Stimulated activated CD8-positive, alpha-beta memory T cell treated with anti-CD3 and anti-CD28 coated beads, Interleukin-4, amount 100 ng/mL, for 24 hours (primary cell): Measurements from ENCODE around the gene MAN1A1.
"Not testable (repeated sequence)": the region's sequence is repeated elsewhere in the genome, so short reads cannot be mapped to it uniquely, and the experiment has no call there.

Experiments
- DNase-seq: peaks from one replicate; pipeline ENCODE4 v3.0.0-alpha.2; 2020; ENCODE audit warnings: low read depth

The MAN1A1 gene

DNA sequence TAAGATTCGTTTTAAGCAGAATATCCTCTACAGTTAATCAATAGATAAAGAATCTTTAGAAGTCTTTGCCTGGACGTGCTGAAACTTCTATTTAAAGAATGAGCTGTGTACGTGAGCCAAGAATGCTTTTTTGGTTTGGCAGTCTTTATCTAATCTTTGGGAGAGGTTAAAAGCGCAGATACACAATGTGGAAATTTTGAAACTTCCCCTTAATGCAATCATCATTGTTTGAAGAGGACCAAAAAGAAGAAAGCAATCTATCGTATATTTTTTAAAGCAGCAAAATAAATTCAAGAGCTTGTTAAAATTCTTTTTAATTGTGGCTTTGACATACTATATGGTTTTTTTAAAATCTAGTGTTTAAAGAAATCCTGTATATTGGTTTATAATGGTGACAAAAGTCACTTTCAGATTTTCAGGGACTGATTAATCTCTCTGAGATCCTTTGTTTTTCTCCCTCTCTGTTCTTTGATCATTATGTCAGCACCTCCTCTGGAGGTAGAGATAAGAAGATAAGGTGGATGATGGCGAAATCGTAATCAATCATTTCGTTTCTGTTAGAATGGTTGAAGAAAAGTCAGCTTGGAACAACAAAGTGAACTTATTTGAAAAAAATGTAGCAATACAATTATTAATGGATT is 179.0 kb downstream of the MAN1A1 start:
- no peak for DNase-seq

DNA sequence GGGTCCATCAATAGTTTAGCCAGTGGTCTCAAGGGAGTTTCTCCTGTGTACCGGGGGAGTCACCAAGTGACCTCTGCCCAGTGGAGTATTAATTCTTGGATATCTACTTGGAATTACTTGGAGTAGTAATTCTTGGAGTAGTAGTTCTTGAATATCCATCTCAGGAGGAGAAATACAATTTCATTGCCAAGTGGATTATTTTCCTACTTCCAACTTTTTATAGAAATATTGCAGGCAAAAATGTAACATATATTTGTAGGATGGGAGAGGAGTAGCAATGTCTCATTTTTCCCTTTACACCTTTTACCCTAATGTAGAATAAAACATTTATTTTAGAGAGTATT is 179.5 kb downstream of the MAN1A1 start:
- no peak for DNase-seq

- DNase-seq = not testable (repeated sequence)
Measured at GRCh38 chr6:119169355-119169754, 180.2 kb downstream of the MAN1A1 start.

DNA sequence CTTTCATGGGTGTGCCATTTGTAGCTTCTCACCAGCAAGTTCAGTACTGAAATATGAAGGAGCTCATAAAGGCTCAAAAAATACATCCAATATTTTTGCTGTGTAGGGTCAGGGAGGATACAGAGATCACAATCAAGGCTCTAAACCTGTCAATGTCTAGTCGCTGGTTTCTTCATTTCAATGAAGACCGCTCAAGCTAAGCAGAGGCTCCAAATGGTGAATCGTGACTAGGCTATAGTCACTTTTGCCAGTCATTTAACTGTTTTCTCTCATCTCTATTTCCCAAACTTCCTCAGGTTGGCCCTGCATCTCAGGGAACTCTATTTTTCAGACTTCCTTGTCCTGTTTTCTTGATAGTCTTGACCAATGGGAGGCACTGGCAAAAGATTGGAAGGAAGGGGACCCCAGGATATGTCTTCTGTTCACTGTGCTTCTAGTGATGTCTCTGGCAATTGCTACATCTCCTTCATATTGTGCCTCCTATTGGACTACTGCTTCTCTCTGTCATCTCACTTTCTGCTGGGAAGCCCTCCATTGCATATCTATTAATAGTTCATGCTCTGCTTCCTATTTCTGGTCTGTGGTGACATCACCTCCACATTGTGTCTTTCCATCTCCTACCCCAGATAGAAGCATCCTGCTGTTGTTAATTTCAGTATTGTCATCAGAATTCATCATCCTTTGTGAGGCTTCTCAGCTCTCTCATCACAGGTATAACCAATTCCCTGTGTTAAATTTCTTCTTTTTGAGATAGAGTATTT is 183.4 kb downstream of the MAN1A1 start:
- DNase-seq = no peak

- no peak for DNase-seq
Measured at GRCh38 chr6:119163006-119163405, 186.6 kb downstream of the MAN1A1 start.

DNA sequence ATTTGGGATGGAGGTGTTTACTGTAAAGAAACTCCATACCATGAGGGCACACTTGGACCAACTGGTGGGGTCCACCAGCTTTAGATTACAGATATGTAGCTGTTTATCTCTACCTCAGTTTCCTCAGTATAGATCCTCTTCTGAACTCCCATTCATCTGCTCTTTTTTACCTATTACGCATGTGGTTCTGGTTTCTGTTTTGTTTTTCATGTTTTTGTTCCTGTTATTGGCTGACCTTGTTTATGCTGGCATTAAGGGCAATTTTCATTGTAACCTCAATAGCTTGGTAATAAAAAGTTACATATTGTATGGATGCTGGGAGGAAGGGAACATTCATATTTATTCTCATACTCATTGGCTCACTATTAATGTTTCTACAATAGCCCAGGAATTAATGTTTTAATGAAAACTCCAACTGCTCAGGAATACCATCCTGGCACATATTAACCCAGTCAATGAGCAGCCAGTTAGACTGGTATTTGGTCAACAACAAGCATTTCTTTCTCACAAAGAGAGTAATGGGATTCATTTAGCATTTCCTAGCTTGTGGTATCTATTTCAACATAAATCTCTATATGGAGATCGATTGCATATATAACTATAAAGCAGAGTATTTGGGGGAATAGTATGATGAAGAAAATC is 187.3 kb downstream of the MAN1A1 start:
- DNase-seq = no peak

DNA sequence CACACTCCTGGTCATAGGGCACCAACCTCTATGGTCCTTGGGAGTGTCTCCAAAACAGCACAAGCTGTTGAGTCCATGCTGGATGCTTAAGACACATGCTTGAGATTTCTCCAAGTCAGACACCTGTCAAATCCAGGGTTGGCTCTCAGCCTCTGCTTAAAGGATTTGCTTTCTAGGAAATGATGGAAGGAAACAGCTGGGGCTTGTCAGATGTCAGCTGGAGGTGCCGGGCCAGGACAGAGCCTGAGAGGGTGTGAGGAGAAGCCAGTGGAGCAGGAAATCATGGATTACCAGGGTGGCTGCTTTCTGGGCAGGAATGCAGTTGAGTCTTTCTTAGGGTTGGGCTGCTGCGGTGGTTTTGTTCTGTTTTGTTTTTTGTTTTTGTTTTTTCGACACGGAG is 188.1 kb downstream of the MAN1A1 start:
- no peak for DNase-seq

DNA sequence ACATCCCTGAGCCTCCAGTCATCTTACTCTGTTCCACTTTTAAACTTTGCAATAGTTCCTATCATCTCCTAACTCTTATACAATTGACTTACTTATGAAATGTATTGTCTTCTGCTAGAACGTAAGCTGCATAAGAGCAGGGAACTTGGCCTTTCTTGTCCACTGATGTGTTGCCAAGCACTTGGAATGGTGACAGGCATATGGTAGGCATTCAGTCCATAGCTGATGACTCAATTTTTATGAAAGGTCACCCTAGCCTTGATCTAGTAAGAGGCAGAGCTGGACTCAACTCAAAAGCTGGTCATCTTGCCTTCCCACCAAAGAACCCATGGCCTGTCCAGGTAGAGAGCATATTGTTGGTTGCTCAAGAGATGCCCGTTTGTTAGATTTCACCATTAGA is 188.7 kb downstream of the MAN1A1 start:
- no peak for DNase-seq

GRCh38 chr6:119158057-119158848 is 191.3 kb downstream of the MAN1A1 start:
- DNase-seq = no peak

- no peak for DNase-seq
Measured at GRCh38 chr6:119157506-119157815, 192.1 kb downstream of the MAN1A1 start.

DNA sequence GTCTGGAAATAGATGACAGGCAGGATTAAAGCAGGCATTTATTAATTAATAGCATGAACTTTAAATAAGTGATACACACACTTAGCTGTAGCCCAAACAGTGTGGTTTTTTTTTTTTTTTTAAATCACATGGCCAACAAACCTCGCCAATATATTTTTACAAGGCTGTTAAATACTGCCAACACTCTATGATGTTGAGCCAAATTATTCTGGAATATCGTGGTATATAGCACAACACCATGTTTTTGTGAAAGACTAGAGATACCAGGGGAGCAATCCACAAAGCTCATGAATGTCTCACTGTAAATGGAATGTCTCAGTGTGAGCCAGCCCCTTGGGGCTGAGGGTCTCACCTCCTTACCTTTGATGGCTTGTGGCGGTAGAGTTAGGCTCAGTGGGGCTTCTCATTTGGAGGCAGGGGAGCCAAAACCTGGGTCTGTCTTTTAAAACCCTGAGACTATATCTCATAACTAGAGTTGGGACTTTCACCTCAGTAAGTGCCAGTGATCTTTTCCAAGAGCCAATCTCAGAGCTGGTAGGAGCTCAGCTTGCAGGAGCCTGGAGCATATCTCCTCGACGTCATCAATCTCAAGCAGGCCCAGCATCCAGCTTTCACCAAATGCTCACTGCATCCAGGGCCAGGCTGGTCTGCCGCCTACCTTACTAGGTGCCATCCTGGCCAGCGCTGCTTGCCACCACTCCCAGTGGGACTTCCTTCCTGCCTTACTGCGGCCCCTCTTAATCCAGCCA is 192.6 kb downstream of the MAN1A1 start:
- no peak for DNase-seq

GRCh38 chr6:119156082-119156481 is 193.5 kb downstream of the MAN1A1 start:
- DNase-seq = not testable (repeated sequence)

DNA sequence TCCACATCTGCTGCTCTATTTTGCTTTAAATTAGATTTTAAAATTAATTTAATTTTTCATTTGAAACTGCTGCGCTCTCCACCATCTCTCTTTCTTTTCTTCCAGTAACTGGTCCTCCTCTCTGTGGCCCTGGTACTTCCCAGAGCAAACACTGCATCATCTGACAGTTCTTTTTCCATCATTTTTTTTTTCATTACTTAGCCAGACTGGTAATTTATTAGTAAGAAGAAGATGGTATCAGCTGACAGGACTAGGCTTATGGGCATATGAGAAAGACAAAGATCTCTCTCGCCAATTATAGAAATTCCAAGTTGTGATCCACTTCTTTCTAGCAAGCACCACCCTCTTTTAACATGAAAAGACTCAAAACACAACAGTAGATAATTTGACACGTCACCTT is 197.4 kb downstream of the MAN1A1 start:
- no peak for DNase-seq

- no peak for DNase-seq
Measured at GRCh38 chr6:119148825-119149525, 200.6 kb downstream of the MAN1A1 start.

DNA sequence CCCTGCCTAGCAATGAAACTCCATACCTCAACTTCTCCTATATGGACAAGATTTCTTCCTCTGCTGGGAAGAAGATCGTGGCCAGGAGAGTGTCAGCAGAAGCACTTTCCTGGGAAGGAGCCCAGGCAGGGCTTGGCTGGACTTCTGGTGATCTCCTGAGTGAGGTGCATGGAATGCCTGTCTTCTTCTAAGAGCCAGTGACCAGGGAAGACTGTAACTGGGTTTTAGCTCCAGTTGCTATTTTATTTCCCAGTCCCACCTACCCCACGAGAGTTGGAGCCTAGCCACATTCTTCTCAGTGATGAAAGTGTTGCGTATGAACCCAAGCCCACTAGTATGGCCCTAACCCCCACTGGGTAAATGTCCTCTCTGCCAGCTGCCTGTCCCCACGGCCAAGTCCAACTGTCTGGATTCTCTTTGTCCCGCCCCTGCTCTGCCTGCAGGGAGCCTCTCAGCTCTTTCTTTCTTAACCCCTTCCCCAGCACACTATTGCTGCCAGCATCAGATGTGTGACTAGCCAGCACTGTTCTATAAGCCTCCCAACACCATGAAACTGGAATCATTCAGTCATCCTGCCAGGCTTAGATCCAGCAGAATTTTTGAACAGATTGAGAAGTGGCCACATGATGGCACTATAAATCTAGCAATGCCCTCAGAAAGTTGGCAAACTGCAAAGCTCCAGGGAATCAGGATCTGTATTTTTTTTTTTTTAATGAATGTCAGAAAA is 201.3 kb downstream of the MAN1A1 start:
- DNase-seq = no peak

- peak; percentile 44 for DNase-seq
Measured at GRCh38 chr6:119147101-119148053, 202.2 kb downstream of the MAN1A1 start.

GRCh38 chr6:119145111-119145510 is 204.4 kb downstream of the MAN1A1 start:
- DNase-seq = no peak

- DNase-seq = no peak
Measured at GRCh38 chr6:119142637-119143036, 206.9 kb downstream of the MAN1A1 start.

- DNase-seq = no peak
Measured at GRCh38 chr6:119142041-119142440, 207.5 kb downstream of the MAN1A1 start.
